Measurements from ENCODE around the gene SH3GL2.

The SH3GL2 gene

GRCh38 chr9:17706347-17706746, 127.5 kb downstream of the SH3GL2 start:
- Histone ChIP-seq H3K9me3 (ENCODE audit: insufficient read depth, low read depth, low read length) (no peaks in the 10 kb centered on the region), H3K4me2 (ENCODE audit: low read depth, low read length, poor library complexity, severe bottlenecking) (no peak overlapping the region), H3K4me1 (ENCODE audit: insufficient read depth, low read length, poor library complexity, severe bottlenecking) (no peaks in the 10 kb centered on the region), H3K36me3 (ENCODE audit: insufficient read depth, low read length) (no peaks in the 10 kb centered on the region), H3K79me2 (ENCODE audit: insufficient read depth, low read length) (no peaks in the 10 kb centered on the region), H2AFZ (ENCODE audit: low read length) (no peak overlapping the region), H4K20me1 (ENCODE audit: insufficient read depth, low read length, poor library complexity, severe bottlenecking) (no peaks in the 10 kb centered on the region), H3K27me3 (ENCODE audit: insufficient read depth, low read length, poor library complexity, severe bottlenecking) (no peaks in the 10 kb centered on the region), H3K4me3 (ENCODE audit: low read length, poor library complexity, severe bottlenecking) (no peak overlapping the region), H3F3A (ENCODE audit: low read depth) (no peaks in the 10 kb centered on the region), H3K9me2 (replicated peaks; ENCODE audit: low read depth, low read length) (no peaks in the 10 kb centered on the region), H3K9ac (ENCODE audit: low read depth, low read length, poor library complexity, severe bottlenecking) (no peak overlapping the region)
- no peak for TF ChIP-seq EZH2phosphoT487 (IDR thresholded peaks at IDR 0.05; ENCODE audit: borderline replicate concordance)
- TF ChIP-seq, protein P1, sequence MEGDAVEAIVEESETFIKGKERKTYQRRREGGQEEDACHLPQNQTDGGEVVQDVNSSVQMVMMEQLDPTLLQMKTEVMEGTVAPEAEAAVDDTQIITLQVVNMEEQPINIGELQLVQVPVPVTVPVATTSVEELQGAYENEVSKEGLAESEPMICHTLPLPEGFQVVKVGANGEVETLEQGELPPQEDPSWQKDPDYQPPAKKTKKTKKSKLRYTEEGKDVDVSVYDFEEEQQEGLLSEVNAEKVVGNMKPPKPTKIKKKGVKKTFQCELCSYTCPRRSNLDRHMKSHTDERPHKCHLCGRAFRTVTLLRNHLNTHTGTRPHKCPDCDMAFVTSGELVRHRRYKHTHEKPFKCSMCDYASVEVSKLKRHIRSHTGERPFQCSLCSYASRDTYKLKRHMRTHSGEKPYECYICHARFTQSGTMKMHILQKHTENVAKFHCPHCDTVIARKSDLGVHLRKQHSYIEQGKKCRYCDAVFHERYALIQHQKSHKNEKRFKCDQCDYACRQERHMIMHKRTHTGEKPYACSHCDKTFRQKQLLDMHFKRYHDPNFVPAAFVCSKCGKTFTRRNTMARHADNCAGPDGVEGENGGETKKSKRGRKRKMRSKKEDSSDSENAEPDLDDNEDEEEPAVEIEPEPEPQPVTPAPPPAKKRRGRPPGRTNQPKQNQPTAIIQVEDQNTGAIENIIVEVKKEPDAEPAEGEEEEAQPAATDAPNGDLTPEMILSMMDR (conservative IDR thresholded peaks at IDR 0.05; ENCODE audit: low read length), result no peak

GRCh38 chr9:17719053-17719452, 140.2 kb downstream of the SH3GL2 start:
- TF ChIP-seq, protein P1 (conservative IDR thresholded peaks at IDR 0.05; ENCODE audit: low read length), result no peak
- no peak for TF ChIP-seq EZH2phosphoT487 (IDR thresholded peaks at IDR 0.05; ENCODE audit: borderline replicate concordance)
- H3K79me2 ChIP-seq (ENCODE audit: insufficient read depth, low read length), result no peaks in the 10 kb centered on the region
- no peak overlapping the region for H3K4me3 ChIP-seq (ENCODE audit: low read length, poor library complexity, severe bottlenecking)
- H3K4me1 ChIP-seq (ENCODE audit: insufficient read depth, low read length, poor library complexity, severe bottlenecking), result peaks cover 3% of the 10 kb centered on the region
- H3K9me2 ChIP-seq (replicated peaks; ENCODE audit: low read depth, low read length), result no peaks in the 10 kb centered on the region
- H2AFZ ChIP-seq (ENCODE audit: low read length), result no peak overlapping the region
- H4K20me1 ChIP-seq (ENCODE audit: insufficient read depth, low read length, poor library complexity, severe bottlenecking), result no peaks in the 10 kb centered on the region
- no peak overlapping the region for H3K9ac ChIP-seq (ENCODE audit: low read depth, low read length, poor library complexity, severe bottlenecking)
- no peaks in the 10 kb centered on the region for H3K36me3 ChIP-seq (ENCODE audit: insufficient read depth, low read length)
- H3F3A ChIP-seq (ENCODE audit: low read depth), result no peaks in the 10 kb centered on the region
- H3K9me3 ChIP-seq (ENCODE audit: insufficient read depth, low read depth, low read length), result no peaks in the 10 kb centered on the region
- no peaks in the 10 kb centered on the region for H3K27me3 ChIP-seq (ENCODE audit: insufficient read depth, low read length, poor library complexity, severe bottlenecking)
- H3K4me2 ChIP-seq (ENCODE audit: low read depth, low read length, poor library complexity, severe bottlenecking), result no peak overlapping the region

DNA sequence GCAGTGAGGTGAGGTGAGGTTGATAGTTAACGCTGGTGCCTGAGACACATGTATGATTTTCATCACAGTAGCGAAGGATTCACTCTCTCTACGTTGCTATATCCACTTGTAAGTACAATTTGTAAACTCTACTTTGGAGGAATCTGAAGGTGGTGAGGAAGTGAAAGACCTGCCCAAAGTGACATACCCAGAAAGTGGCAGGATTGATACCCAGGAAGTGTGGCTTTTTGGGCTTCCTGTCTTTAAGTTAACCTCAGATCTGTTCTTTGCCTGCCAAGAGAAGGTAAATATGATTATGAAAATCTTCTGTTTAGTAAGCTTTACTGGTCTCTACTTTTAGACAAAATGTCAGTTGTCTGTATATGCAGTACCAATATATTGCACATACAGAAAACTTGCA, 143.1 kb downstream of the SH3GL2 start:
- H3K9me3 ChIP-seq (ENCODE audit: insufficient read depth, low read depth, low read length), result no peaks in the 10 kb centered on the region
- no peaks in the 10 kb centered on the region for H3K27me3 ChIP-seq (ENCODE audit: insufficient read depth, low read length, poor library complexity, severe bottlenecking)
- H4K20me1 ChIP-seq (ENCODE audit: insufficient read depth, low read length, poor library complexity, severe bottlenecking), result no peaks in the 10 kb centered on the region
- H3K4me3 ChIP-seq (ENCODE audit: low read length, poor library complexity, severe bottlenecking), result no peak overlapping the region
- TF ChIP-seq EZH2phosphoT487 (IDR thresholded peaks at IDR 0.05; ENCODE audit: borderline replicate concordance), result no peak
- TF ChIP-seq, protein P1 (conservative IDR thresholded peaks at IDR 0.05; ENCODE audit: low read length), result no peak
- H3K4me2 ChIP-seq (ENCODE audit: low read depth, low read length, poor library complexity, severe bottlenecking), result no peak overlapping the region
- peaks cover 3% of the 10 kb centered on the region for H3K4me1 ChIP-seq (ENCODE audit: insufficient read depth, low read length, poor library complexity, severe bottlenecking)
- H3F3A ChIP-seq (ENCODE audit: low read depth), result no peaks in the 10 kb centered on the region
- H2AFZ ChIP-seq (ENCODE audit: low read length), result no peak overlapping the region
- H3K9ac ChIP-seq (ENCODE audit: low read depth, low read length, poor library complexity, severe bottlenecking), result no peak overlapping the region
- no peaks in the 10 kb centered on the region for H3K9me2 ChIP-seq (replicated peaks; ENCODE audit: low read depth, low read length)
- no peaks in the 10 kb centered on the region for H3K79me2 ChIP-seq (ENCODE audit: insufficient read depth, low read length)
- H3K36me3 ChIP-seq (ENCODE audit: insufficient read depth, low read length), result no peaks in the 10 kb centered on the region
